ENCODE measurements around the gene RAB3GAP1.

Gene RAB3GAP1

DNA sequence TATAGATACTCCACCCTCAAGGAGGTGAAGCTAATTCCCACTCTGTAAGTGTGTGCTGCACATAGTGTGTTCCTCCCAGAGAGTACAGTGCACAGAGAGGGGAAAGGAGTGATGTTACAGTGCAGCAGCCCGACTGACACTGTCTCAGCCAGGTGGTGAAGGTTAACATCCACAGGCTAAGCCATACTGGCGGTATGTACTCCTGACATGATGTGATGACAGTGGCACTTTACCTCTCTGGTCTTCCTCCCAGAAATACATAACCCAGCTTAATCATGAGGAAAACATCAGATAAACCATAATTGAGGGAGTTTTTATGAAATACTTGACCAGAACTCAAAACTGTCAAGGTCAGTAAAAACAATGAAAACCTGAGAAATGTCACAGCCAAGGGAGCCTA, 107.1 kb downstream of the RAB3GAP1 start:
- in situ Hi-C loops (cut with HindIII; ENCODE audit: low sequenced_read_pairs): no loop called here

DNA sequence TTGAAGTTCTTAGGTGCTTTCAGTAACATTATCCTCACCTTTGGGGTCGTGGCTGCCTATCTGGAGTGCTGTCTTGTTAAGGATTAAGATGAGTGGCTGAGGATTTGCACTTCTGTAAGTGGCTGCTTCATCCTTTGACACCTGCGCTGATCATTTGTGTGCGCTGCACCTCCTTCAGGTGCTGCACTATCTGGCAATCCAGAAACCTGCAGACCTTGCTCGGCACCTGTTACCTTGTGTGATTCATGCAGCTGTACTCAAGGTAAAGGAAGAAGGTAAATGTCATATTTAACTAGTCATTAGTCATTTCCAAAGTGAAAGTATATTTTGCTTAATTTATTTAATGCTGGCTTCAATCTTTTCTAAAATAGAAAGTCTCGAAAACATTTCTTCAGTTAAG, 110.3 kb downstream of the RAB3GAP1 start:
- in situ Hi-C loops (cut with HindIII; ENCODE audit: low sequenced_read_pairs): no loop called here

DNA sequence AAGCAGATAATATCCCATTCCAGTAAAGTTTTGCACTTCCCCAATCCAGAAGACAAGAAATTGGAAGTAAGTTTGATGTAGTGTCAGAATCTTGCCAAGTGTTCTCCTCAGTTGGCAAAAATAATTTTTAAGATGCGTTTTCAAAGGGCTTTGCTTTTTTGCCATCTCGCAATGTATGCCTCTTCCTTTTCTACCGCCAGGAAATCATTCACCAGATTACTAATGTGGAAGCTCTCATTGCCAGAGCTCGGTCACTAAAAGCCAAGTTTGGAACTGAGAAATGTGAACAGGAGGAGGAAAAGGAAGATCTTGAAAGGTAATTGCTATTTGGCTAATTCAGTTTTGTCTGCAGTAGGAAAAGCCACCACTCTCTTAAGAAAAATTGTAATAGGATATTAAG, 110.7 kb downstream of the RAB3GAP1 start:
- in situ Hi-C loops (cut with HindIII; ENCODE audit: low sequenced_read_pairs): no loop called here

DNA sequence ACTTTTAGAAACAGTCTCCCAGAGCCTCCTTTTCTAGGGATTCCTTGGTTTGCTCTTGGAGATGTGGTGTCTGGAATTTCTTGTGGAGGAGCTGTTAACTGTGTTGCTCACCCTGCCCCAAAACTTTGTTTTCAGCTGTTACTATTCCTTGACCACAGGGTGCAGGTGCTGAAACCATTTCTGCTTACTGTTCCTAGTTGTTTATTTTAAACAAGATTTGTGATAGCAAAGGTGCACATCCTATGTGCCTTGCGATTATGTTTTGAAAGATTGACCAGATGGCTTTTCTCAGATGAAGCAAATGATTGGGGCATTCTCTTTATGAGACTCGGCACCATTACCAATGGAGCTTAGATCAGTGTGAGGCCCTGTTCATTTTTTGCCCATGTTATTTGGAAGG, 111.2 kb downstream of the RAB3GAP1 start:
- in situ Hi-C loops (cut with HindIII; ENCODE audit: low sequenced_read_pairs): no loop called here

DNA sequence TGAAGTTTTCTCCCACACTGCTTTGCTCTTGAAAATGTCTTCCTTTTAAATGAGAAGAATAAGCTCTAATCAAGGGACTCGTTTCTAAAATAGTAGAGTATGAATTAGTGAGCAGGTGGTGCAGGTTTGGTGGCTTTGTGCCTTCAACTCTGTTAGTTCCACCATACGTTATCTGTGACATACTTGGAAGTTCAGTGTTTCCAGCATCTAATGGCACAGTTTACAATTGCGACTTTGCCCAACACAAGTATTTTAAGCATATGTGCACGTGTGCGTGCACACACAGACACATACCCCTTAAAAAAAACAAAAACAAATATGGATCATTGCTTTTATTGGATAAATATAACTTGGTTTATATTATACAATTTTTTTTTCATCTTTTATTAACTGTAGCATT, 111.8 kb downstream of the RAB3GAP1 start:
- in situ Hi-C loops (cut with HindIII; ENCODE audit: low sequenced_read_pairs): no loop called here

DNA sequence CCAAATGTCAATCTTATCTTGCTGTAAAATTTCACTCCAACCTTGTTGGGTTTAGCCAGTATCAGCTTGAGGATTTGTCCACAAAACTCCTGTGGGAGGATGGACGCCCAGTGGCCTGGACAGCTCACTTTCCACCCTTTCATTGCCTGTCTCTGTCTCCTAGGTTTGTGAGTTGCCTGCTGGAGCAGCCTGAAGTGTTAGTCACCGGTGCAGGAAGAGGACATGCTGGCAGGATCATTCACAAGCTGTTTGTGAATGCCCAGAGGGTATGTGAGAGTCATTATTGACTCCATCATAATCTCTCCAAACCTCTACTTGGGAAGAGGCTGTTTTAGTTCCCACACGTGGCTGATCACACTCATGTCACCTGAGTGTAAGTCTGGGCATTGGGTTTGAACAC, 112.3 kb downstream of the RAB3GAP1 start:
- in situ Hi-C loops (cut with HindIII; ENCODE audit: low sequenced_read_pairs): no loop called here

DNA sequence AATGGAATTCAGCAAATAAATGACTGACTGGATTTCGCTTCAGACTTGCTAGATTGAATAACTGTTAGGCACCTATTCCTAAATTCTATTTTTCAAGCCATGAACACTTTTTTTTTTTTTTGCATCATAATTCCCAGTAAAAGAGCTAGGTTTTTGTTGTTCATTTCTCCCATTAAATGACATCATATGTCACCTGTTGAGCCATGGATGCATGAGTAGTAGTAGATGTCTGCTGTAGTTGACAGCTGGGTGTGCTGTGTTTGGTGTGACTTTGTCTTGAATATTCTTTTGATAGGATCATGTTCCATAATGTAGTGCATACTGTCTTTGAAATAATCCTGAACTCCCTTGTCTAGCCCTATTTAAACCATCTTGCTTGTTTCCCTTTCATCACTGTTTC, 115.2 kb downstream of the RAB3GAP1 start:
- in situ Hi-C loops (cut with HindIII; ENCODE audit: low sequenced_read_pairs): no loop called here

DNA sequence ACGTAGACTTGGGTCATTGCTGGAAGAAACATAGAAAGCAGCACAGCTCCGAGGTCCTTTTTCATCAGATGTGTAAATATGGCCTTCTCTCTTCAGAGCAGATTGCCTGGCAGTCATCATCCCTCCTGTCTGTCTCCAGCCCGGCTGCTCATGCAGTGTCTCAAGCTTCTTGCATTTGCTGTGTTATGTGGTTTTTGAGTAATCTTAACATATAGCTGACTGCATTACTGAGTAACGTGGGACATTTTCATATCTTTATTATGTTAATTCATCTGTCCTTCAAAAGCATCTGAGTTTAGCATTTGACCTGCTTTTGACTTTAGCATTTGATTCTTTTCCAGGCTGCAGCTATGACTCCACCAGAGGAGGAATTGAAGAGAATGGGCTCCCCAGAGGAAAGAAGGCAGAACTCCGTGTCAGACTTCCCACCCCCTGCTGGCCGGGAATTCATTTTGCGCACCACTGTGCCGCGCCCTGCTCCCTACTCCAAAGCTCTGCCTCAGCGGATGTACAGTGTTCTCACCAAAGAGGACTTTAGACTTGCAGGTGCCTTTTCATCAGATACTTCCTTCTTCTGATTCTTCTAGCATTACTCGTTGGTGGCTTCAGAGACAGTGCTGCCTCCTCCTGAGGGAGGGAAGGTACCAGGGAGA, 116.2 kb downstream of the RAB3GAP1 start:
- in situ Hi-C loops (cut with HindIII; ENCODE audit: low sequenced_read_pairs): no loop called here

DNA sequence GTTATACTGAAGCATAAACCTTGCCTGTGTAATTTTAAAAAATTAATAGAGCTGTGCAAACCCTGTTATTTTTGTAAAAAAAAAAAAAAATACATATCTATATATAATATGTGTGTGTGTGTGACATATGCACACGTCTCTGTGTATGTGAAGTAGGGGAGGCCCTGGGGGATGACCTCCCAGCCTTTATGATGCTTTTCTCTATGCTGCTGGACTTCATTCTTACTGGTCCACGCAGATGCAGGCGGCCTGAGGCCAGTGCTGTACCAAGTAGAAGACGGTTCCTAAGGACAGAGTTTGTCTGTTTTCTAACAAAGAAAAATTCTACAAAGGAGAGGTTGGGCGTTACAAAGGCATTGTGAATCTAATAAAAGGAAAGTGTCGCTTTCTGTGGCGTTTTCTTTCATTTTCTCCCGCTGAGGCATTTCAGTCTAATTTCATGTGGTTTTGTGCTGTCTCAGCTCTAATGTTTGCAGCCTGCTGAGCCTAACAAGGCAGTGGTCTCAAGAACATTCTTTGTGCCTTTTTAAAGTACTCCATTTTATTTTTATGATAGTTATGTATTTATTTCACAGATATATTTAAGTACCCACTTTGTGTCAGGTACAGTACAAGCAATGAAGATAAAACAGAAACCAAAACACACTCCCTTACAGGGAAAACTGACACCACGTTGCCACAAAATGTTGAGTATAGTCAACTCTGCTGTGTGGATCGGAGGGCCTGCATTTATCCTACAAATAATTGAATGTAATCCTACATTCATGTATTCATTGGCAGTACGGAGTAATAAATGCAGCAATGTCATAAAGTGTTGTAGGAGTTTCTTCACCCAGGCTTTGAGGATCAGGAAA, 118.0 kb downstream of the RAB3GAP1 start:
- in situ Hi-C loops (cut with HindIII; ENCODE audit: low sequenced_read_pairs): no loop called here

DNA sequence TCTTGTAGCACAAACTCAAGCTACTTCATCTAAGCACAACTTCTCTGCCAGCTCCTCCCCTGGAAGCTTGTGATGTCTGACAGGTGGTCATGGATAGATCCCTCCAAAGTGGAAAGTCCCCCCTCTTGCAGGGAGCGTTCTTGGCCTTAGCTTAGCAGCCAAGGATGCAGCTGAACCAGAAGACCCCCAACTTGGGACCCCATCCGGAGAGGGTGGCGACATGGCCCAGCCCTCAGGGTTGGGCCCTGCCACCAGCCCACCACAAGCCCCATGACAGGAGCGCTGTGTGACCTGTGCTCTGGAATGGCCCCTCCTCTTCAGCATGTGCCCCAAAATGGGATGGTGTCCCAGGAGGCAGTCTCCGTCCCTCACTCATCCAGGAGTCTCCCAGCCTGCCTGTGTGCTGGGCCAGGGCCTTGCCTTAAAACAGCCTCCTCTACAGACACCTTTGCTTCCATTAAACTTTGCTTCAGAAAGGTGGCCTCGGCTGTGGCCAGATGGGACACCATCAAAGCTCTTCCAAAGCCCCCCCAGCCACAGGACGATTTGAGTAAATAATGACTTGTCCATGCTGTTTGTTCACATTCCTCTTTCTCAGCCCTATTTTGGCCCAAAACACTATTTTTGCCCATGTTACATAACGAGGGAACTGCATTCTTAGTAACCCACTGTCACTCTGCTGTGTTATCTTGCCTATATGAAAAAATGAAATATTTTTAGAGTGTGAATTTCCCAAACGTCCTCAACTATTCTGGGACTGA, 122.1 kb downstream of the RAB3GAP1 start:
- in situ Hi-C loops (cut with HindIII; ENCODE audit: low sequenced_read_pairs): no loop called here

DNA sequence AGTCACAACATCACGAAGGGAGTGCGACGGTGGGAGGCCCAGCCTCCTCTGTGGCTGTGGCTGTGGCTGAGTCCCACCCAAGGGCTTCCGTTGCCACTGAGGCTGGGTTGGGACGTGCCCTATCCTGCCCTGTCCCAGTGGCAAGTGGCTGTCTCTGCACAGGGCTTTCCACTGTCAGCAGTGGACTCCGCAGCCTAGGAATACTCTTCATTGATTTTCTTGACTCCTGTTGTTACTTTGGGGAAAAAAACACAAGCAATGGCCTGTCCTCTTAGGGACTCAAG, 122.7 kb downstream of the RAB3GAP1 start:
- in situ Hi-C loops (cut with HindIII; ENCODE audit: low sequenced_read_pairs): no loop called here

DNA sequence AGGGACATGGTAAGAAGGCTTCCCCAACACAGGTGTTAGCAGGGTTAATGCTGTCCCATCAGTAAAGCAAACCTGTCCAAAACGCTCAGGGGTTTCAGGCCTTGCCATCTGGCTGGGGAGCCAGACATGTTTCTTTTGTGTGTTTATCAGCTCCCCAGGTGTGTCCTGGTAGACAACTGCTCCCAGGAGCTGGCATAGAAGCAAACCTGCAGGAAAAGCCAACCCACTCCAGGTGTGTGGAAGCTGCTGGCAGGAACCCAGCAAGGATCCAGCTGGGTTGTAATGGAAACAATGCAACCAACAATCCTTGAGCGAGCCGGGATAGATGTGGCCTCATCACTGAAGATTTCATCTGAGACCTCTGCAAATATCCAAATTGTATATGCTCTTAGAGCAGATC, 123.1 kb downstream of the RAB3GAP1 start:
- in situ Hi-C loops (cut with HindIII; ENCODE audit: low sequenced_read_pairs): no loop called here

DNA sequence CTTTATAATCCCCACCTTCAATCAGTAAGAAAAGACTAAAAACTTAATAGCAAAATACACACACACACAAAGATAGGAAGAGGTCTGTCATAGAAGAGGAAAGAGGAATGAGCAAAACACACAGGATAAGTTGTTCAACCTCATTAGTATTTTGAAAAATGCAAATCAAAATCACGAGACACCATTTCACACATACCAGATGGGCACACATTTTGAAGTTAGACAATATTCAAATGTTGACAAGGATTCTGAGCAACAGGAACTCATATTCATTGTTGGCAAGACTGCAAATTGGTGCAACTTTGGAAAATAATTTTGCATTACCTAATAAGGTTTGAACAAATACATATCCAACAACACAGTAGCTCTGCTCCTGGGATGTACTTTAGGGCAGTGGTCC, 127.6 kb downstream of the RAB3GAP1 start:
- in situ Hi-C loops (cut with HindIII; ENCODE audit: low sequenced_read_pairs): no loop called here

DNA sequence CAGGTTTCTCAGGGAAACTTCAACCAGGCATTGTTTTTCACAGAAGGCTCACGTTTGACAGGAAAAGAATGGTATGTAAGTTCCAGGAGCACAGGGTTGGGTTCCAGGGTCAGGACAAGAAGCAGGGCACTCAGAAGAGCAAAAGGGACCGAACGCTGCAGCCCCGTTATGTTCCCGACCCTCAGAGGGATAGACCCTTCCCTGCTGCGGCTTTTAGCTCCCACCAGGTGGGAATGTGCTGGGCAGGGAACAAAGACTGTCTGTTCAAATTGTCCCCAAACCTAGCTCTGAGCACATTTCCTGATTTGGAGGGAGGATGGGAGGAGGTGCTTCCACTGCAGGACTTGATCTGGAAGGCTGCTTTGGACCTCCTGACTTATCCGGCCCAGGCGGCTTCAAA, 130.1 kb downstream of the RAB3GAP1 start:
- in situ Hi-C loops (cut with HindIII; ENCODE audit: low sequenced_read_pairs): no loop called here

DNA sequence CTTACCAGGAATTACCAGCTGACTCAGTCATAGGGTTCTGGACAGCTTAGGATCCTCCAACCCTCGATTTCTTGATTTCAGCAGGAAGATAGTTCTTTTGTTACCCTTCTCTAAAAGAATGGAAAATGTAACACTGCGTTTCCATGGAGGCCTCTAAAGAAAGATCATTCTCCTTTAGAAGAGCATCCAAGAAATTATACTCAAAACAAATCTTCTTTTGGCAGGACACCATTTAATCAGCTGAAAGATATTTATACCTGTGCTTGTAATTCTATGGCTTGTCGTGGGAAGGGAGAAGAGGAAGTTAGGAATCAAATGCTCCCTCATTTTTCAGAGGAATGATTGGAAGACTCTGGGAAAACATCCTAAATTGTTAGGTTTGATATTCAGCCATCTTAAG, 130.5 kb downstream of the RAB3GAP1 start:
- in situ Hi-C loops (cut with HindIII; ENCODE audit: low sequenced_read_pairs): no loop called here

DNA sequence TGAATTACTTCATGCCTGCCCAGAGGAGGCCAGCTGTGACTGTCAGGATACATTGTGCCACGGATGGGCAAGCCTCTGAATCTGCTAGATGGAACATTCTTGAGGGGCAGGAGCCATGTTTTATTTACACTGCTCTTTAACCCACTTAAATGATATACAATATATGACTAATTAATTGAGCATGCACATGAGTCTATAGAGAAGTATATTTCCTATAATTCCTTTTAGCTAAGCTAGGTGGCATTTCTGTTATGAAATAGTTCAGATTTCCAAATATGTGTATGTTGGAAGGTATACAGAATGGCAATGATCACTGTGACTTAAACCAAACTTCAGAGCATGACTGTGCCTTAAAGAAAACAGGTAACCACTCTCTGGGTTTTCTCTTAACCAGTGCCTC, 131.7 kb downstream of the RAB3GAP1 start:
- in situ Hi-C loops (cut with HindIII; ENCODE audit: low sequenced_read_pairs): no loop called here

DNA sequence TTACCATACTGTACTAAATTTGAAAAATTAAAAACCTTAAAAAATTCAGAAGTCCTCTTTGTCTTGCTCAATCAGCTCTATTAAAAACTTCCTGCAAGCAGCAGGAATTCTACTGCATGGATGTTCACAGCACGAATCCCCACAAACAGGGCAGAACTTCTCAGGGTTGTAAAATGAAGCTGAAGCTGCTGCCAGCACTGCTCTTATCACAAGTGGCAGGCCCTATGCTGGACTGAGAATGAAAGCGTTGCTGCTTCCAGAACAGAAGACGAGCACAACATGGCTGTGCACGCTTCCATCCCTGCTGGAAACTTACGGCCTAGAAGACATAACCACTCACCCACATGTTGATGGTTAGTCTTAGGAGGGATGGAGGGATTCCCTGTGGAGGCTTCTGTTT, 134.0 kb downstream of the RAB3GAP1 start:
- in situ Hi-C loops (cut with HindIII; ENCODE audit: low sequenced_read_pairs): no loop called here

DNA sequence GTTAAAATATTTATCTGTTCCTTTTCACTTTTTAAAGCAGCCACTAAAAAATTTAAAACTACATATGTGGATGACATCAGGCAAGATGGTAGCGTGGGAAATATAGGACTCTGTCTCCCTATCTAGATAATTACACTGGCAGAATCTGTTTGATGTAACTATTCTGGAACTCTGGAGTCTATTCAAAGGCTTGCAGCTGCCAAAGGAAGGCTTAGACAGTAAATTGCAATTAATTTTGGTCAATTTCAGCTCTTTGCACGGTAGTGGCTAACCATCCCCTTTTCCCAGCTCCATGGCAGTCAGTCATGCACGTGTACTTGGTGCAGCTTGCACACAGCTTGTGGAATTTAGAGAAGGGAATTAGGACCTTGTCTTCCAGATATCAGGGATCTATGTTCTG, 135.2 kb downstream of the RAB3GAP1 start:
- in situ Hi-C loops (cut with HindIII; ENCODE audit: low sequenced_read_pairs): no loop called here

DNA sequence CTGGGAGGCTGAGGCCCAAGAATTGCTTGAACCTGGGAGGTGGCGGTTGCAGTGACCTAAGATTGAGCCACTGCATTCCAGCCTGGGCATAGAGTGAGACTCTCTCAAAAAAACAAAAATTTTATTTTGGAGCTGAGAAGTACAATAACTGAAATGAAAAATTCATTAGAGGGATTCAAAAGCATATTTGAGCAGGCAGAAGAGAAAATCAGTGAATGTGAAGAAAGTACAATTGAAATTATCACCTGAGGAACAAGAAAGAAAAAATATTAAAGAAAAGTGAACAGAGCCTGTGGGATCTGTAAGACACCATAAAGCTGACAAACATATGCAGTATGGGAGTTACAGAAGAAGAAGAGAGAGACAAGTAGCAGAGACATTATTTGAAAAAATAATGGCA, 137.1 kb downstream of the RAB3GAP1 start:
- in situ Hi-C loops (cut with HindIII; ENCODE audit: low sequenced_read_pairs): no loop called here

DNA sequence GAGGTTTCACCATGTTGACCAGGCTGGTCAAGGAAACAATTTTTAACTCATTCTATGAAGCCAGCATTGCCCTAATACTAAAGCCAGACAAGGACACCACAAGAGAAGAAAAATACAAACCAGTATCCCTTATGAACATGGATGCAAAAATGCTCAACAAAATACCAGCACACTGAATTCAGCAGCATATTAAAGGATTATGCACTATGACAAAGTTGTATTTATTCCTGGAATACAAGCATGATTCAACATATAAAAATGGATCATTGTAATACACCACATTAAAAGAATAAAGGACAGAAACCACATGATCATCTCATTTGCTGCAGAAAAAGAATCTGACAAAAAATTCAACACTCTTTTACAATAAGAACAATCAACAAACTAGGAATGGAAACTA, 138.7 kb downstream of the RAB3GAP1 start:
- in situ Hi-C loops (cut with HindIII; ENCODE audit: low sequenced_read_pairs): no loop called here

DNA sequence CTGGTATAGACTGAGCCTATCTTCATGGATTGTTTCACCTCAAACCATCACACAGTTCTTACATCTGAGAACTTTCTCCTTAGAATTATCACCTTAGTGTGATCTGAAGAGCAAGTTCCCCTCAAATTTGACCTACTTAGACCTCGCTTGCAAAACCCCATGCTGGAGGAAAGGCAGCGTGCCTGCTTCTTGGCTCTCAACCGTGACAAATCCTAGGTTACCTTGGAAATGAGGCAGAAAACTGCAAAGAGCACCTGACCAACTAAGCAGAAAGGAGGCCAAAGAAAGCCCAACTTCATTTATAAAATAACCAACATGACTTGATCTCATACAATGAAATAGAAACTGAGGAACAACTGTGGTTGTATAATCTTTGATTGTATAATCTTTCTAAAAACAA, 146.4 kb downstream of the RAB3GAP1 start:
- in situ Hi-C loops (cut with HindIII; ENCODE audit: low sequenced_read_pairs): no loop called here

DNA sequence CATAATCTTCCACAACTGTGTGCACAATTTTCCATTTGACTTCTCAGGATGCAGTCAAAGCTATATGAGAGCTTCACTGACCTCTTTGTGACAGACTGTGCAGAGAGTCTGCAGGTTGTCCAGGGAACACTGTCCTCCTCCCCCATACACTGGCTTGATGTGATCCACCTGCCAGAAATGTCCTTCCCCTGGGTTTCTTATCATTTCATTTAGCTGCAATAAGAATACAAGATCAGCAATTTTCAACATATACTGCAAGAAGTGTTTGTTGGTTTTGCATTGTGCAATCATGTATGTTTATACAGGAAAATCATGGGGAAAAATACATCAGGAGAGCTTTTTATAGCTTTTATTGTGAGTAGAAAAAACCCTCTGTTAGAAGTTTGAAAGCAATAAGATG, 150.7 kb downstream of the RAB3GAP1 start:
- in situ Hi-C loops (cut with HindIII; ENCODE audit: low sequenced_read_pairs): no loop called here

Measured in endothelial cell of hepatic sinusoid (primary cell).